MM.1S (cell line): ENCODE data around the gene NAA35.

Source experiments
- DNase-seq: peaks from one replicate; pipeline ENCODE4 v3.0.0-alpha.2; 2015
- H2AFZ ChIP-seq: fragments of 300-600 bp; sonication (generic); 2 replicates; pipeline ENCODE4 v1.6.0; 2016; ENCODE audit warnings: antibody characterized with exemption, low read length
- H3F3A ChIP-seq: fragments of 300-600 bp; sonication (generic); 2 replicates; pipeline ENCODE4 v1.6.1; 2016; ENCODE audit warnings: mild to moderate bottlenecking, antibody characterized with exemption, low read length, moderate library complexity, mixed read lengths; ENCODE audit not compliant: insufficient read depth
- H3K27ac ChIP-seq: fragments of 300-600 bp; sonication (generic); 2 replicates; pipeline ENCODE4 v1.5.1; 2016; ENCODE audit warnings: mild to moderate bottlenecking, low read length
- H3K27me3 ChIP-seq: fragments of 300-600 bp; sonication (generic); replicated peaks from 2 replicates; pipeline ENCODE4 v1.6.0; 2016; ENCODE audit warnings: low read length; ENCODE audit not compliant: insufficient read depth
- H3K36me3 ChIP-seq: fragments of 300-600 bp; sonication (generic); replicated peaks from 2 replicates; pipeline ENCODE4 v1.6.1; 2016; ENCODE audit warnings: mild to moderate bottlenecking, low read length, mixed read lengths; ENCODE audit not compliant: insufficient read depth
- H3K4me1 ChIP-seq: fragments of 300-600 bp; sonication (generic); 2 replicates; pipeline ENCODE4 v1.6.1; 2016; ENCODE audit warnings: low read length, mixed read lengths
- H3K4me2 ChIP-seq: fragments of 300-600 bp; sonication (generic); 2 replicates; pipeline ENCODE4 v1.6.0; 2016; ENCODE audit warnings: low read depth, low read length
- H3K4me3 ChIP-seq: fragments of 300-600 bp; sonication (generic); 2 replicates; pipeline ENCODE4 v1.5.1; 2016; ENCODE audit warnings: low read length, mixed read lengths
- H3K79me2 ChIP-seq: fragments of 300-600 bp; sonication (generic); 2 replicates; pipeline ENCODE4 v1.6.1; 2016; ENCODE audit warnings: mixed run types, low read length, mixed read lengths
- H3K9ac ChIP-seq: fragments of 300-600 bp; sonication (generic); 2 replicates; pipeline ENCODE4 v1.6.1; 2016; ENCODE audit warnings: low read length, mixed read lengths
- H3K9me2 ChIP-seq: fragments of 300-600 bp; sonication (generic); replicated peaks from 2 replicates; pipeline ENCODE4 v1.6.1; 2016; ENCODE audit warnings: mild to moderate bottlenecking, low read length, mixed read lengths; ENCODE audit not compliant: insufficient read depth
- H3K9me3 ChIP-seq: fragments of 300-600 bp; sonication (generic); replicated peaks from 2 replicates; pipeline ENCODE4 v1.6.1; 2016; ENCODE audit warnings: mild to moderate bottlenecking, low read length, mixed read lengths; ENCODE audit not compliant: insufficient read depth
- H4K20me1 ChIP-seq: fragments of 300-600 bp; sonication (generic); 2 replicates; pipeline ENCODE4 v1.6.1; 2016; ENCODE audit warnings: mild to moderate bottlenecking, low read length, moderate library complexity, mixed read lengths; ENCODE audit not compliant: insufficient read depth
- CTCF ChIP-seq: fragments of 300-600 bp; sonication (generic); IDR thresholded peaks from 2 replicates; pipeline ENCODE4 v1.5.1; 2016; ENCODE audit warnings: antibody characterized with exemption, low read length, mixed read lengths
- EZH2 ChIP-seq: fragments of 300-600 bp; sonication (generic); optimal IDR thresholded peaks from 2 replicates; pipeline ENCODE3; 2017; ENCODE audit warnings: low read depth, mild to moderate bottlenecking, antibody characterized with exemption, low read length, mixed read lengths
- EZH2phosphoT487 ChIP-seq: fragments of 300-600 bp; sonication (generic); IDR thresholded peaks from 2 replicates; pipeline ENCODE4 v1.6.1; 2018; ENCODE audit warnings: antibody characterized with exemption, low read length

The NAA35 gene

DNA sequence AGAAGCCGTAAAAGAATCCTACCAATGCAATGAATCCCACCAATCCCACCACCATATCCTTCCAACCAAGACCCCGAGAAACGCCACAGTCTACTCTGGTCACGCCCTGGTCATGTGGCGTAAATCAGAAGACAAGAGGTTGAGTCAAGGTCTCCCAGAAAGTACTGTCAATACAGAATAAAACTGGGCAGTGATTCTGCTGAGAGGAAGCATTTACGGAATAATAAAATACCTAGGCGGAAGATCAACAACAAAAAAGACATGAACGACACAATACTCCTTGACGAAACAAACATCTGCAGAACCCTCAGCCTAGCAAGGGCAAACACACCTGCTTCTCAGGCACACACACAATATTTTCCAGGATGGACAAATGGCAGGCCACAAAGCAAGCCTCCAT is 95.6 kb downstream of the NAA35 start:
- no peak overlapping the region for H3K4me2 ChIP-seq
- H3K4me3 ChIP-seq, result no peak overlapping the region
- no peak overlapping the region for H3K27ac ChIP-seq
- H3K9me3 ChIP-seq, result no peaks in the 10 kb centered on the region
- no peaks in the 10 kb centered on the region for H3K9me2 ChIP-seq
- DNase-seq, result no peak
- H2AFZ ChIP-seq, result no peak overlapping the region
- H3F3A ChIP-seq, result no peaks in the 10 kb centered on the region
- no peak overlapping the region for H3K9ac ChIP-seq
- H3K27me3 ChIP-seq, result no peaks in the 10 kb centered on the region
- no peaks in the 10 kb centered on the region for H3K4me1 ChIP-seq
- no peaks in the 10 kb centered on the region for H3K79me2 ChIP-seq
- no peaks in the 10 kb centered on the region for H3K36me3 ChIP-seq
- no peaks in the 10 kb centered on the region for H4K20me1 ChIP-seq
- TF ChIP-seq EZH2 (no peak), EZH2phosphoT487 (no peak), CTCF (no peak)

DNA sequence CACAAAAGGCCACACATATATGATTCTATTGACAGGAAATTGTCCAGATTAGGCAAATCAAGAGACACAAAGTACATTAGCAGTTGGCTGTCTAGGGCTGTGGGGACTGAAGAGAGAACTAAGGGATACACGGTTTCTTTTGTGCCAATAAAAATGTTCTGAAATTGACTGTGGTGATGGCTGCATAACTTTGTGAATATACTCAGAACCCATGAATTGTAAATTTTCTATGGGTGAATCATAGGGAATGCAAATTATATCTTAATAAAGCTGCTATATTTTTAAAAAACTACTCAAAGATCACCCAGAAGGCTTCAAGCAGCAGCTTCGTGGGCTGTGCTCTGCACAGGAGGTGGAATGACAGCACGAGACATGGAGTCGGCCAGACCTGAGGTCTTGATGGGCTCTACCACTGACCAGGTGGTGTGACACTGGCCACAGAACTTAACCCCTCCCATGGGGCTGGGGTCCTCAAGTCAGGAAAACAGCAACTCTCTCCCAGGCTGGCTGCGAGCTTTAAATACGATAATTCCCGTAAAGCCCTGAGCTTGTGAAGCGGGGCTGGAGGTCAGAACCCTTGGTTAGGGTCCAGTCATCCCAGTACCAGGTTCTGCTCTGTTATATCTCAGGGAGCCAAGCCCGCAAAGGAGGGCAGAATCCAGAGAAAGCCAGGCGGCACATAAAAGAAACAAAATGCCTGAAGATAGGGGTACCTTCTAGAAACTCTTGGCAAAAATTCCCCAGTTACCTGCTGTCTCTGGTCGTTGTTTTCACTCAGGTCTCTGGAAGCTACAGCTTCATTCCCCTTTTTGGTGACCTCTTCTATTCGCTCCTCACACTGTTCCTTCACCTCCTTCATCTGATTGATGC is 99.3 kb downstream of the NAA35 start:
- TF ChIP-seq EZH2phosphoT487 (no peak), EZH2 (no peak), CTCF (no peak)
- no peak overlapping the region for H3K4me3 ChIP-seq
- H3K9ac ChIP-seq, result no peak overlapping the region
- no peaks in the 10 kb centered on the region for H3K36me3 ChIP-seq
- H3K9me2 ChIP-seq, result no peaks in the 10 kb centered on the region
- no peaks in the 10 kb centered on the region for H4K20me1 ChIP-seq
- no peak overlapping the region for H2AFZ ChIP-seq
- H3K27me3 ChIP-seq, result no peaks in the 10 kb centered on the region
- H3K4me1 ChIP-seq, result no peaks in the 10 kb centered on the region
- no peak overlapping the region for H3K4me2 ChIP-seq
- H3K79me2 ChIP-seq, result no peaks in the 10 kb centered on the region
- no peaks in the 10 kb centered on the region for H3F3A ChIP-seq
- no peak for DNase-seq
- no peak overlapping the region for H3K27ac ChIP-seq
- no peaks in the 10 kb centered on the region for H3K9me3 ChIP-seq

- H3K4me3 ChIP-seq, result no peak overlapping the region
- H3K4me2 ChIP-seq, result no peak overlapping the region
- no peaks in the 10 kb centered on the region for H3K79me2 ChIP-seq
- no peaks in the 10 kb centered on the region for H4K20me1 ChIP-seq
- no peak for DNase-seq
- H3K27me3 ChIP-seq, result no peaks in the 10 kb centered on the region
- no peaks in the 10 kb centered on the region for H3K4me1 ChIP-seq
- no peak overlapping the region for H3K27ac ChIP-seq
- TF ChIP-seq EZH2, result no peak
- TF ChIP-seq EZH2phosphoT487, result no peak
- TF ChIP-seq CTCF, result no peak
- no peaks in the 10 kb centered on the region for H3K9me2 ChIP-seq
- H3K36me3 ChIP-seq, result no peaks in the 10 kb centered on the region
- no peak overlapping the region for H2AFZ ChIP-seq
- no peak overlapping the region for H3K9ac ChIP-seq
- H3K9me3 ChIP-seq, result no peaks in the 10 kb centered on the region
- H3F3A ChIP-seq, result no peaks in the 10 kb centered on the region
These were observed 99.9 kb downstream of the NAA35 start for GRCh38 chr9:86040861-86041155.
